GM19395 (cell line): ENCODE measurements around the gene FBXO28.
"Not testable (repeated sequence)": the region's sequence is repeated elsewhere in the genome, so short reads cannot be mapped to it uniquely, and the experiment has no call there.

Experiments
- ATAC-seq: cut with Tn5 transposase; IDR thresholded peaks from one replicate; pipeline ENCODE4 v1.9.1; 2021; ENCODE audit warnings: mild to moderate bottlenecking, moderate library complexity; ENCODE audit not compliant: unreplicated experiment

The FBXO28 gene

GRCh38 chr1:224113918-224114786 lies at the start of gene FBXO28:
FBXO28 (plus strand) TSS chr1:224114111; CDS start chr1:224114130, 19 bp downstream.
- peak; percentile 98 for ATAC-seq

GRCh38 chr1:224064150-224064549 lies 49.8 kb upstream of the FBXO28 start:
- ATAC-seq: no peak

GRCh38 chr1:224065455-224065854 lies 48.5 kb upstream of the FBXO28 start:
- no peak for ATAC-seq

GRCh38 chr1:224067207-224067606 lies 46.7 kb upstream of the FBXO28 start:
- no peak for ATAC-seq

GRCh38 chr1:224067621-224068457 lies 46.1 kb upstream of the FBXO28 start:
- ATAC-seq: no peak

- ATAC-seq: no peak
These were observed 45.3 kb upstream of the FBXO28 start for GRCh38 chr1:224068458-224069072.

GRCh38 chr1:224069138-224069537 lies 44.8 kb upstream of the FBXO28 start:
- ATAC-seq: no peak

GRCh38 chr1:224070521-224070920 lies 43.4 kb upstream of the FBXO28 start:
- ATAC-seq: no peak

- ATAC-seq: no peak
These were observed 37.5 kb upstream of the FBXO28 start for GRCh38 chr1:224076407-224076806.

GRCh38 chr1:224079644-224080043 lies 34.3 kb upstream of the FBXO28 start:
- ATAC-seq: not testable (repeated sequence)

- no peak for ATAC-seq
These were observed 33.7 kb upstream of the FBXO28 start for GRCh38 chr1:224080115-224080774.

- ATAC-seq: no peak
These were observed 32.3 kb upstream of the FBXO28 start for GRCh38 chr1:224081604-224082003.

GRCh38 chr1:224082146-224082545 lies 31.8 kb upstream of the FBXO28 start:
- ATAC-seq: no peak

- no peak for ATAC-seq
These were observed 29.0 kb upstream of the FBXO28 start for GRCh38 chr1:224084867-224085266.

GRCh38 chr1:224085421-224086108 lies 28.3 kb upstream of the FBXO28 start:
- ATAC-seq: no peak

- no peak for ATAC-seq
These were observed 26.6 kb upstream of the FBXO28 start for GRCh38 chr1:224087286-224087794.

GRCh38 chr1:224089583-224089982 lies 24.3 kb upstream of the FBXO28 start:
- no peak for ATAC-seq

GRCh38 chr1:224090116-224090515 lies 23.8 kb upstream of the FBXO28 start:
- ATAC-seq: no peak

- no peak for ATAC-seq
These were observed 21.8 kb upstream of the FBXO28 start for GRCh38 chr1:224092111-224092510.

GRCh38 chr1:224092601-224093000 lies 21.3 kb upstream of the FBXO28 start:
- no peak for ATAC-seq
